ENCODE measurements around the gene WDCP. TPM values are rescaled to one million over a fixed set of nuclear protein-coding genes. Genes with fewer than 3 reads are reported as not detected.

Gene WDCP, protein sequence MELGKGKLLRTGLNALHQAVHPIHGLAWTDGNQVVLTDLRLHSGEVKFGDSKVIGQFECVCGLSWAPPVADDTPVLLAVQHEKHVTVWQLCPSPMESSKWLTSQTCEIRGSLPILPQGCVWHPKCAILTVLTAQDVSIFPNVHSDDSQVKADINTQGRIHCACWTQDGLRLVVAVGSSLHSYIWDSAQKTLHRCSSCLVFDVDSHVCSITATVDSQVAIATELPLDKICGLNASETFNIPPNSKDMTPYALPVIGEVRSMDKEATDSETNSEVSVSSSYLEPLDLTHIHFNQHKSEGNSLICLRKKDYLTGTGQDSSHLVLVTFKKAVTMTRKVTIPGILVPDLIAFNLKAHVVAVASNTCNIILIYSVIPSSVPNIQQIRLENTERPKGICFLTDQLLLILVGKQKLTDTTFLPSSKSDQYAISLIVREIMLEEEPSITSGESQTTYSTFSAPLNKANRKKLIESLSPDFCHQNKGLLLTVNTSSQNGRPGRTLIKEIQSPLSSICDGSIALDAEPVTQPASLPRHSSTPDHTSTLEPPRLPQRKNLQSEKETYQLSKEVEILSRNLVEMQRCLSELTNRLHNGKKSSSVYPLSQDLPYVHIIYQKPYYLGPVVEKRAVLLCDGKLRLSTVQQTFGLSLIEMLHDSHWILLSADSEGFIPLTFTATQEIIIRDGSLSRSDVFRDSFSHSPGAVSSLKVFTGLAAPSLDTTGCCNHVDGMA
- total RNA-seq (2022; extraction: Qiagen RNA extraction): 11.8 to 14.8 TPM (median 12.3 TPM) in 5 replicates

GRCh38 chr2:24046930-24047702 lies at the start of gene WDCP:
TSS of gene WDCP (minus strand) at chr2:24047391. CDS start at chr2:24039494, 7,897 bp downstream.

DNA sequence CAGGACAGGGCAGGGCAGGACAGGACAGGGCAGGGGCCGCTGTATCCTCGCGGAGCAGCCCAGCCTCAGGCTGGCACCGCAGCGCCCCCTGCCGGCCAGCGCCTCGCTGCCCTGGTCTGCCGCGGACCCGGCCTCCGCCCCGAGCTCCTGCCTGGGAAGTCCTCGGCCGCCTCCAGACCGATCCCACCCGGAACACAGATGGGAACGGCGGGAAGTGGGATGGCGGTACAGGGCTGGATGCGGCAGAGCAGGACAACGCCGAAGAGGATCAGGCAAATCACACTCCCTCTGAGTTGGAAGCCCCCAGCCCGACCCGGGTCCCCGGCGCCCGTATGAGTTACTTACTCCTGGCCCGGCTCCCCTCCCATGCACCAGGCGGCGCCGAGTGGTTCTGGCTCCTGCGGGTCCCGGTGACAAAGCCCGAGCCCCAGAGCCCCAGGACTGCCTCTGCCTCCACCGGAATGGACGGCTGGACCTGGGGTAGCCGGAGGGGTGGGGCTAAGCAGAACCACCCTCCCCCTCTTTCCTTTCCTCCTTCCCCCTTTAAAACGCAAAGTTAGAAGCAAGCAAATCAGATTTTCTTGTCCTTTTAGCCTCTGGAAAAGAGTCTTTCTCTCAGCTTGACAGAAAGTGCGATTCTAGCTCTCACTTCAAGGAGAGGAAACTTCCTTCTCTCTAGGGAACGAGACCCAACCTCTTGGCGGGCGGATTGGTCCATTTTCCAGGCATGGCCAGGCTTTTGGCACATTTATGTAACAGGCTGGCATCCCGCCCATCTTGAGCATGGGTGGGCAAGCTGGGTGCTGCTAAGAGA lies 37.4 kb upstream of the WDCP start, which contains the start of gene TP53I3:
Gene TP53I3 (minus strand): TSS at position 449 of the 814 bp plus-strand sequence. CDS start 508 bp downstream, outside the sequence.

DNA sequence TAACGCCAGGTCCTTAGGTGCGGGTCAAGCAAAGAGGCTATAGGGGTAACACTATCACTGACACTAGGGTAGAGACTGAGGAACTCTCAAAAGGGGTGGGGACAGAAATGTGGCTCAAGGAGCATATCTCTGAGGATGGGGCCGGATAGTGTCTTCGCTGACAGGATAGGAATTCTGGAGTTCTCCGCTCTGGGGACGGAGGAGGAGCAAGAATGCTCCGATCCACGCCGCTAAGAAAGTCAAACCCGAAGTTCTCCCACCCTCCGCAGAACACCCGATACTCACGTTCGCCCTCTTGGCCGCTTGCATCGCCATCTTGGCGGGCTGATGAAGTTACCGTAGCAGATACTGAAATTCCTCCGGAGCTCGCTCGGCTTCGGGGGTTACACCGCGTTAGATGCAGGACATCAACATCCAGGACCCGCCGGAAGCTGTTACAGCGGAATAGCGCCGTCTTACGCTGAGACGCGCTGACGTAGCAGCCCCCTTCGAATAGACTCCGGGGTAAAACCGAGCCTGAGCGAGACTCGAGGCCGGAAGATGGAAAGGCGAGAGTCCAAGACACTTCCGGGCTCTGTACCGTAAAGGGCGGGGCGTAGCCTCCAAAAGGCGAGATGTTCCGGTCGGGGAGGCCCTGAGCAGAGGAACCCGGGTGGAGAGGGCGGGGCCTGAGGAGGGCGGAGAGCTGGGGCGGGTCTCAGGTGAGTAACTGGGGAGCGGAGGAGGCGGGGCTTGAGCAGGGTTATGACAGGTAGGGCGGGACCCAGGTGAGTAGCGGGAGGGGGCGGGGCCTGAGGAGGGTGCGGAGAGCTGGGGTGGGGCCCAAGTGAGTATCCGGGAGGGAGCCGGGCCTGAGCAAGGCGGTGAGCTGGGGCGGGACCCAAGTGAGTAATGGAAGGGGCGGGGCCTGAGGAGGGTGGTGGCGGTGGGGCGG lies 29.0 kb upstream of the WDCP start, which contains the start of gene SF3B6:
Gene SF3B6 (minus strand): TSS at position 412 of the 934 bp plus-strand sequence. CDS start 97 bp downstream, at position 315.

DNA sequence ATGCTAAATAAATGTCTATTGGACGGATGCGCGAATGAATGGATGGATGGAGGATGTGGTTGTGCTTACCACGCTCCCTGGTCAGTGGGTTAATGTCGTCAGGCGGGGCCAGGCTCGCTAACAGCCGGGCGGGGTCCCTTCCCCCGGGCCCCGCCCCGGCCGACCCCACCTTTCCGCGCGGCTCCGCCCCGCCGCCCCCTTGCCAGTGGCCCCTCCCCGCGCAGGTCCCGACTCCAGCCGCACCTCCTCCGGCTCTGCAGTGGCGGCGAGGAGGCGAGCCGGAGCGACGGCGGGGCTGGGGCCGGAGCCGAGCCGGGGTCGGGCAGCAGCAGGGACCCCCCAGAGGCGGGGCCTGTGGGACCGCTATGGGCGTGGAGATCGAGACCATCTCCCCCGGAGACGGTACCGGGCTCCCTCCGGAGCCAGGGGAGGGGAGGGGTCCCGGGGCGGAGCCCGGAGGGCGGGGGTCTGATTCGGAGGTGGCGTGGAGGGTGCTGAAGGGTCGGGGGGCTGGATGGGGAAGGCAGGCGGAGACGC lies 2.4 kb upstream of the WDCP start, which contains the start of gene FKBP1B:
Gene FKBP1B (plus strand): TSS at position 257 of the 537 bp plus-strand sequence. CDS start 109 bp downstream, at position 366.

GRCh38 chr2:24009680-24010476 lies 37.3 kb downstream of the WDCP start, which contains the start of gene MFSD2B:
TSS of gene MFSD2B (plus strand) at chr2:24010085. CDS start at chr2:24010097, 12 bp downstream.

Other genes starting within 250 kb of the WDCP start
- 5.2 to 7.8 TPM (median 6.8 TPM) in 5 replicates for gene ATAD2B, start 120.3 kb downstream of the WDCP start, total RNA-seq (2022; extraction: Qiagen RNA extraction)
- gene UBXN2A, start 106.9 kb downstream of the WDCP start, total RNA-seq (2022; extraction: Qiagen RNA extraction): 18.2 to 23.2 TPM (median 19.8 TPM) in 5 replicates
- gene MFSD2B, start 37.3 kb downstream of the WDCP start, total RNA-seq (2022; extraction: Qiagen RNA extraction): 0.11 to 0.44 TPM (median 0.22 TPM) in 5 replicates
- 8.7 to 11.7 TPM (median 9.8 TPM) in 5 replicates for gene FKBP1B, start 2.4 kb upstream of the WDCP start, total RNA-seq (2022; extraction: Qiagen RNA extraction)
- gene SF3B6, start 28.9 kb upstream of the WDCP start, total RNA-seq (2022; extraction: Qiagen RNA extraction): 157 to 224 TPM (median 168 TPM) in 5 replicates
- gene TP53I3, start 37.4 kb upstream of the WDCP start, total RNA-seq (2022; extraction: Qiagen RNA extraction): 173 to 230 TPM (median 191 TPM) in 5 replicates
- 0.77 to 1.9 TPM (median 1.2 TPM) in 5 replicates for gene PFN4, start 75.9 kb upstream of the WDCP start, total RNA-seq (2022; extraction: Qiagen RNA extraction)
- gene FAM228B, start 76.1 kb upstream of the WDCP start, total RNA-seq (2022; extraction: Qiagen RNA extraction): 1.3 to 3.1 TPM (median 2.1 TPM) in 5 replicates
- gene FAM228A, start 127.7 kb upstream of the WDCP start, total RNA-seq (2022; extraction: Qiagen RNA extraction): not detected in 5 replicates

Measured in A549 treated with CORT108297 at 1 μM for 4 hours (cell line).